GM21786 (cell line): ENCODE results near the gene C11orf68.

Source experiments
- ATAC-seq: cut with Tn5 transposase; IDR thresholded peaks from one replicate; pipeline ENCODE4 v1.9.1; 2021; ENCODE audit not compliant: unreplicated experiment

The C11orf68 gene

DNA sequence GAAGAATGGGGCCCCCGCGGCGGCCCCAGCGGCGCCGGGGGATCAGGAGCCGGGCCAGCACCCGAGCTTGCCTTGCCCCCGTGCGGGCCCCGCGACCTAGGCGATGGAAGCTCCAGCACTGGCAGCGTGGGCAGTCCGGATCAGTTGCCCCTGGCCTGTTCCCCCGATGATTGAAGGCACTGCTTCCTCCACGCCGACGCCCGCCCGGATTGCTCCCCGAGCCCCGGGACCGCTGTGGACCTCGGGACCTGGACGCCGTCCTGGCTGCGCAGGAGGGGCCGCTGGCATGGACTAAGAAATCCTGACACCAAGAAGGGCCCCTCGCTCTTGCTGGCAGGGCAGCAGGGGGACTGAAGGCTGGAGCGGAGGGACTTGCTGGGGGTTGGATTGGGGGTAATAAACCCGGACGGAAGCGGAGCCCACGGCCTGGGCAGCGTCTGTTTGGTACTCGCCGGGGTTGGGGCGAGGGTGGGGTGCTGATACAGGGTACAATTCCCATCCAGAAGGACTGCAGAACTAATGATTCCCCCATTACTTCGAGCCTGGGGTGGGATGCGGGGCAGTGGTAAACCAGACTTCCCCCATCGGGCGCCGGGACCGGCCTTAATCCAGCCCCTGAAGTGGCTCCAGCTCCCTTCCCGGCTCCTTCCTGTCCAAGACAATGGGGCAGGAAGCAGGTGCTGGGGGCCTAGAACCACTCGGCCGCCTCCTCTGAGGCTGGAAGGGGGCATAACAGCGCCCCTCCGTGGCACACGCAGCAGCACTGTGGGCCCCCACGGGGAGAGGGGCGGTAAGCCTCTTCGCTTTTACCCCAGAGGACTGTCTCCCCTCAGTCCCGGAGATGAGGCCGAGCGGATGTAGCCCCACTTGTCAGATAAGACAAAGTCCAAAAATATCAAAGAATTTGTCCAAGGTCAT lies 27.4 kb downstream of the C11orf68 start:
- ATAC-seq = no peak

DNA sequence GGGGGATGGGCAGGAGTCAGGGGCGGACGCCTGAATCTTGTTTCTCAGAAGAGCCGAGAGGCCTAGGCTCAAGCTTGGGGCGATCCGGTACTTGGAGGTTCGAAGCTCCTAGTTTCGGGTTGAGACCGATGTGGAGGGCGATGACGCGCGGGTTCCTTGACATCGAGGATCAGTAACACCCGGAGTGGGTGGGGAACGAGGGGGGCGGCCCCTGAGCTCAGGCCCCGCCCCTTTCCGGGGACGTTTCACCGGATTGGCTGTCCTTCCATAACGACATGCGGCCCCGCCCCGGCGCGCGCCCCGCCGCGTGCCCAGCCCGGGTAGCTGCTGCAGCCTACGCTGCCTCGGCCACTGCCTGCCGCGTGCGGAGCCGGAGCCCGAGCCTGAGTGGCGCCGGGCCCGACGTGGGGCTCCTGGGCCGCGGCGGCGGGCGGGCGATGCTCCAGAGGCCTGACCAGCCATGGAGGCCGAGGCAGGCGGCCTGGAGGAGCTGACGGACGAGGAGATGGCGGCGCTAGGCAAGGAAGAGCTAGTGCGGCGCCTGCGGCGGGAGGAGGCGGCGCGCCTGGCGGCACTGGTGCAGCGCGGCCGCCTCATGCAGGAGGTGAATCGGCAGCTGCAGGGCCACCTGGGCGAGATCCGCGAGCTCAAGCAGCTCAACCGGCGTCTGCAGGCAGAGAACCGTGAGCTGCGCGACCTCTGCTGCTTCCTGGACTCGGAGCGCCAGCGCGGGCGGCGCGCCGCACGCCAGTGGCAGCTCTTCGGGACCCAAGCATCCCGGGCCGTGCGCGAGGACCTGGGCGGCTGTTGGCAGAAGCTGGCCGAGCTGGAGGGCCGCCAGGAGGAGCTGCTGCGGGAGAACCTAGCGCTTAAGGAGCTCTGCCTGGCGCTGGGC lies 28.3 kb downstream of the C11orf68 start, which contains the start of gene CCDC85B:
Gene CCDC85B (plus strand): TSS at position 350 of the 895 bp plus-strand sequence. CDS start 111 bp downstream, at position 461.
- peak; percentile 40 for ATAC-seq

DNA sequence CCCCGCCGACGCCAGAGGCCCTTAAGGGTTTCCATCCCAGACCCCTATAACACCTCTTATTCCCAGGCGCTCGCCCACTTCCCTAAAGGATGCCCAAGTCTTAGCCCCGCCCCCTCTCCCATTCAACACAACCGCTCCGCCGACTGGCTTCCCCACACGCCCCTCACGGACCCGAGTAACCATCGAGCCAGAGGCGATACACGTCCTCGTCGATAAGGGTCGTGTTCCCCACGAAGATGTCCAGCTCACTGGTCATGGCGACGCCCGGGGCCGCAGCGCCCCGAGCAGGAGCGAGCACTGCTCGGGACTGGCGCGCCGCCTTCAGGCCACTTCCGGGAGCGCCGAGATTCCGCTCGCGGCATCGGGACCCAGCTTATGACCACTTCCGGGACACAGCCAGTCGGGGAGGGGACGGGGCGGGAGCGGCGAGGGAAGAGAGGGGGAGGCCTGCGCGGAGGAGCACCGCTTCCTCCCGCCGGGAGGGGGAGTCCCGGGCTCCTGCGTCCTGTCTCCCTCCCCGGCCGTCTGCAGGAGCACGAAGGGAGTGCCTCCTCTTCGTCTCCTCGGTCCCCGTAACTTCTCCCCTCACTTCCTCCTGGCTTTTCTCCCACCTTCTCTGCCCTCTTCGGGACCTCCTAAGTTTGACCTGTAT lies 30.6 kb downstream of the C11orf68 start, which contains the start of gene FIBP:
Gene FIBP (minus strand): TSS at position 309 of the 652 bp plus-strand sequence. CDS start 53 bp downstream, at position 256.
- ATAC-seq = peak; percentile 52

DNA sequence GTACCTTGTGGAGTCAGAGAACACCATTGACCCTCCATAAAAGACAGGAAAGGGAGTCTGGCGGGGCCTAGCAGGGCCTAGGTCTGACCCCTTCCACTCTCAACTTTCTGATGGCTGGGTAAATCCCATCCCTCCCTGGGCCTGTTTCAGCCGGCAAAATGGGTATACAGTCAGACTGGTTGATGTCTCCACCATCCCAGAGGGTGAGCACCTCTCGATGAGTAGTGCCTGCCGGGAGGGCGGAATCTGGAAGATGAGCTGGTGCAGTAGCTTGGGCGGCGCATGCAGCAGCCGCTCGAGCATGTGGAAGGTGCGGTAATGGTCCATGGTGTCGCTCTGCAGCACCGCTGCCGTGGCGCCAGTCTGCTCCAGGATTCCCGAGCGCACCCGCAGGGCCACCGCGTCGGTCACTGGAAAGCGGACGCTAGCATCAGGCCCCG lies 31.1 kb downstream of the C11orf68 start:
- no peak for ATAC-seq

DNA sequence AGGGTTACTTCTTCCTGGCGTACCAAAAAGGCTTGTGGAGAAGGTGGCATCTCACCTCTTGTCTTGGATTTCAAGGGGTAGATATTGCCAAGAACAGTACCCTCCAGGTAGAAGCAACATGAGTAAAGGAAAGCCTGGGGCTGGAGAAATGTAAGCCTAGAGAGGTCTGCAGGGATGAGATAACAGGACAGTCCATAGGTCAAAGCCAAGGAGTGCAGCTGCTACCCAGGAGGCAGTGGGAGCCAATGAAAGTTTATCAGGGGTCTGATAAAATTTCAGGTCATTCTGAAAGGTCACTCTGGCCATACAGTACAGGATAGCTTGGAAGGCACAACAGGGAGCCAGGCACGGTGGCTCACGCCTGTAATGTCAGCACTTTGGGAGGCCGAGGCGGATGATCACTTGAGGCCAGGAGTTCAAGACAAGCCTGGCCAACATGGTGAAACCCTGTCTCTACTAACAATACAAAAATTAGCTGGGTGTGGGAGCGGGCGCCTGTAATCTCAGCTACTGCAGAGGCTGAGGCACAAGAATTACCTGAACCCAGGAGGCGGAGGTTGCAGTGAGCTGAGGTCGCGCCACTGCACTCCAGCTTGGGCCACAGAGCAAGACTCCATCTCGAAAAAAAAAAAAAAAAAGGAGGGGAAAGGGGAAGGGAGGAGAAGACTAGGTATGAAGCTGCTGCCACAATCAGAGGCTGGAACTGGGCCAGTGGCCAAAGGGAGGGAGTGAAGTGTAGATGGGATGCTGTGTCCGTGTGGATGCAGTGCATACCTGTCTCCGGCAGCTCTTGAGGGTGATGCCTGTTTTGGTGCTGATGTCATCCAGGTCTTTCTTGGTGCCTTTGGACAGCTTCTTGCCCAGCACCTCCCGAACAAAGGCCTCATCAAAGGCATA lies 31.8 kb downstream of the C11orf68 start:
- no peak for ATAC-seq

DNA sequence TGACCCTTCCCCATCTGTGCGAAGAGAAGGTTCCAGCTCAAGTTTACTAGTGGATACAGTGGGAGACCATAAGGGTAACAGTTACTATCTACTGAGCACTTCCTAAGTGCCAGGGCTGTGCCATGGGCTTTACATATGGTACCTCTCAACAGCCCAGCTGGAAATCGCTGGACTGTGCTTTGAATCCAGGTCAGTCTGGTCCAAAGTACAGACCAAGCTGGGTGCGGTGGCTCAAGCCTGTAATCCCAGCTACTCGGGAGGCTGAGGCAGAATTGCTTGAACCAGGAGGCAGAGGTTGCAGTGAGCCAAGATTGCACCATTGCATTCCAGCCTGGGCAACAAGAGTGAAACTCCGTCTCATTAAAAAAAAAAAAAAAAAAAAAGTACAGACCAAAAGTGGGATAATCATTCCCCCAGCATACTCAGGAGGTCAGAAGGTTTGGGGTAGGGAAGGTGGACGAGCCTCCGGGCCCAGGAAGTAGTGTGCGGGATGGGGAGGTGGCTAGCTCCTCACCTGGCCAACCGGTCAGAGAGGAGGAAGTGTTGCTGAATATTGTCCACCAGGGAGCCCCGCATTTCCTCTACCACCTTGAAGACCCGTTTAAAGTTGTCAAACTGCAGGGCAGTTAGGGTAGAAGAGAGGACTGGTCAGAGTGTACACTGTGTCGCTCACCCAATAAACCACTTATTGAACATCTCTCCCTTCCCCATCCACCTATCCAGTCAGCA lies 32.9 kb downstream of the C11orf68 start:
- ATAC-seq = no peak

DNA sequence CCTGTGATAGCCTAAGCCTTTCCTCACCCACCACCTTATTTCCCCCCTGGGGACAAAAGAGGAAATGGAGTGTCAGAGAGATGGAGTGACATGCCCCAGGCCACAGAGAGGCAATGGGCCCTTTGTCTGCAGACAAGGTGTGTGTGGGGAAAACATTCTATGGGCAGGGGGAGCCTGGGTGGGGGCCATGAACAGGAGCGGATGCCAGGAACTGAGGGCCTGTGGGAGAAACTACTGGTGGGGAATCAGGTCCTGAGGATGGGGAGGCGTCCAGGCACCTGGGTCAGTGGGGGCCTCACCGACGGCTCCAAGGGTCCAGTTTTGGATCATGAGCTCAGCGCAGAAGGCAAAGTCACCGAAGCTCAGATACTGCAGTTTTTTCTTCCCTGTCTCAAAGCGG lies 33.6 kb downstream of the C11orf68 start:
- no peak for ATAC-seq

DNA sequence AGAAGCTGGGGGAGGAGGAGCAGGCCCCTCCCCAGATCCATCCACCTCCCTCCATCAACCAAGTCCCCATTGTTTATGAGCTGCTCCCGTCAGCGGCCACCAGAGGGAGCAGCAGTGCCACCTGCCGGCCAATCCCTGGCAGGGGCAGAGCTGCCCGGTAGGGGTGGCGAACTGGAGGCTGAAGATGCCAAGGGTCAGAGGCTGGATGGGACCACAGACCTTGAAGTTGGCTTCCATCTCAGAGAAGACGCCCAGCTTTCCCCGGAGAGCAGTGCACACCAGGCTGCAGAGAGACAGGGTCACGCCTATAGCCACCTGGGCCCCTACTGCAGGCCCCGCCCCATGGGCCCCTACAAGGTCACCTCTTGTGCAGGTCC lies 34.2 kb downstream of the C11orf68 start:
- ATAC-seq = no peak

DNA sequence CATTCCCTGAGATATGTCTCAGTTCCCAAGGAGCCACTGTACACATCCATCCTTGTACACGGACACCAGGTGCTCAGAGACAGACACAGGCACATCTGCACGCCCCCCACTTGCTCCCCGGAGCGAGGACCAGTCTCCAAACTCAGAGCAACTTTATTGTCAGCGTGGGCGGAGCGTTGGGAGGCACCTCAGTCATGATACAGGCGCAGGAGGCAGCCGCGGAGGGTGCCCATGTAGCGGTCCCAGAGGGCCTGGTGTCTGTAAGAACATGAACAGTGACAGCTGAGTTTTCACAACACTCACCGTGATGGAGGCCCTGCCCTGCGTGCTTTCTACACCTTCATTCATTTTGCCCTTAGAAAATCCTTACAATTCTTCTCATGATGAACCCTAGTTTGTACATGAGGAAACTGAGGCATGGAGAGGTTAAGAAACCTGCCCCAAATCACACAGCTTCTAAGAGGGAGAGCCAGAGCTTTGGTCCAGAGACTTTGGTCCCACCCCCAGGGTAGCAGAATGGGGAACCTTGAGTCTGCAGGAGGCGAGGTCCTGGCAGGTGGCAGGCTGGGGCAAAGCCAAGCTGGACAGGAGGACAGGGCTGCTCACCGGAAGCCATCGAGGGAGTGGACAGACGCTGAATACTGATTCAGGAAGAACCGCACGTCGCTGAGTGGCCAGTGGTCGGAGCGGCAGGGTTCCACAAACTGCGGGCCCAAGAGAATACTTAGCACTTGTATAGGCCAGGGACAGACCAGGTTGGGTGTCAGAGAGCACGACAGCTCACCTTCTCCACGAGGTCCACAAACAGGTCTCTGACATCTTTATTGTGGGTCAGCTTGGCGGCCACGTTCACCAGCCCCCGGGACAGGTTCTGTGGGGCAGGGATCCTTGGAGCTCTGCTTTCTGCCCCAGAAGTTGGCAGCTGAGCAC lies 34.8 kb downstream of the C11orf68 start:
- no peak for ATAC-seq

DNA sequence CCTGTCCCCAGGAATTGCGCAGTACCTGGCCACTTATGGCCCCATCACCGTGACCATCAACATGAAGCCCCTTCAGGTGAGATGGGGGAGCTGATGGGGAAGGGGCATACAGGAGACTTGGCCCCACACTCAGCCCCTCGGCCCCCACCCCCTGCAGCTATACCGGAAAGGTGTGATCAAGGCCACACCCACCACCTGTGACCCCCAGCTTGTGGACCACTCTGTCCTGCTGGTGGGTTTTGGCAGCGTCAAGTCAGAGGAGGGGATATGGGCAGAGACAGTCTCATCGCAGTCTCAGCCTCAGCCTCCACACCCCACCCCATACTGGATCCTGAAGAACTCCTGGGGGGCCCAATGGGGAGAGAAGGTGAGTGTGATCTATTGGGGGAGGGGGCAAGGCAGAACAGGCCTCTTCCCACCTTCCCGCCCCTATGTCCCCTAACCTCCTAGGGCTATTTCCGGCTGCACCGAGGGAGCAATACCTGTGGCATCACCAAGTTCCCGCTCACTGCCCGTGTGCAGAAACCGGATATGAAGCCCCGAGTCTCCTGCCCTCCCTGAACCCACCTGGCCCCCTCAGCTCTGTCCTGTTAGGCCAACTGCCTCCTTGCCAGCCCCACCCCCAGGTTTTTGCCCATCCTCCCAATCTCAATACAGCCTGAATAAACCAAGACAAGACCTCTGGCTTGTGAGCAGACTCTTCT lies 35.7 kb downstream of the C11orf68 start:
- ATAC-seq = no peak

DNA sequence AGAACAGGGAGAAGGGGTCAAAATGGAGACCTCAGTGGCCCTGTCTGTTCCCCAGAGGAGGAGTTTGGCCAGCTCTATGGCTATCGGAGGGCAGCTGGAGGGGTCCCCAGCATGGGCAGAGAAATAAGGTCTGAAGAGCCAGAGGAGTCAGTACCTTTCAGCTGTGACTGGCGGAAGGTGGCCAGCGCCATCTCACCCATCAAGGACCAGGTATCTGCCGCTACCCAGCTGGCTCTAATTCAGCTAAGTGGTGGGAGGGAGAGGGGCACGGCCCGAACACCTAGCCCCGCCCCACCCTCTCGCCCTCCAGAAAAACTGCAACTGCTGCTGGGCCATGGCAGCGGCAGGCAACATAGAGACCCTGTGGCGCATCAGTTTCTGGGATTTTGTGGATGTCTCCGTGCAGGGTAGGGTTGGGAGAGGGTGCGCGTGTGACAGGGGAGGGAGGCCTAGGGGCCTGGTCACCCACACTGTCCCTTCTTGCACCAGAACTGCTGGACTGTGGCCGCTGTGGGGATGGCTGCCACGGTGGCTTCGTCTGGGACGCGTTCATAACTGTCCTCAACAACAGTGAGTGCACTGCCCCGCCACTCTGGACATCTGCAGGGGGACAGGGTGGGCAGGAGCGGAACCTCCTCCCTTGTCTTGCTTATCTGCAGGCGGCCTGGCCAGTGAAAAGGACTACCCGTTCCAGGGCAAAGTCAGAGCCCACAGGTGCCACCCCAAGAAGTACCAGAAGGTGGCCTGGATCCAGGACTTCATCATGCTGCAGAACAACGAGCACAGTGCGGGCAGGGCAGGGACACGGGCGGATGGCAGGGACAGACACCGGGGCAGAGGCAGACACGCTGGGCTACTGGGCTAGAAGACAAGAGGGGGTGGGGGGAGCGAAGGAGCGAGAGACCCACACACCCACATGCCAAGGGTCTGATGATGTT lies 36.5 kb downstream of the C11orf68 start:
- no peak for ATAC-seq

DNA sequence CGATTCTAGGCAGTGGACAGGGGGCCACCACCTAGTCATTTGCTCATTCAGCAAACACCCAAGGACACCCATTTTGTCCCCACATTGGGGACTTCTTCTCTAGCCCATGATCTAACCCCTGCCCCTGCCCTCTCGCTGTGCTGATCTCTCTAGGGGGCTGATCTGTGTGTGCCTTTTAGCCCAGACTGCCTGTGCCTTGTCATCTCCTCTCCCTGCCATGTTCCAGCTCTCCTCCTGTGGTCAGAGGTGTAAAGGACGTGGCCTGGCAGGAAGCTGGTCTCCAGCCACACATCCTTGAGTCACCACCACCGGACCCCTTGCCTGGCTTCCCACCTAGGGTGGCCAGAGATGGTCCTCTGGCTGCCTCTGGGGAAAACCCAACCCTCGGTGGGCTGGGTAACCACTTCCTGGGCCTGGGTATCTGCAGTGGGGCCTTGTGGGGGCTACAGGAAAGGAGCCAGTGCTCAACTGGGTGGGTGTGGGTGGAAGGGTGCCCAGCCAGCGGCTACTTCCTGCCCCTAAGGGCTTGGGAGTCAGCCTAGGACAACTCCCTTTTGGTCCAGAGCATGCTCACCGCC lies 37.9 kb downstream of the C11orf68 start:
- no peak for ATAC-seq

DNA sequence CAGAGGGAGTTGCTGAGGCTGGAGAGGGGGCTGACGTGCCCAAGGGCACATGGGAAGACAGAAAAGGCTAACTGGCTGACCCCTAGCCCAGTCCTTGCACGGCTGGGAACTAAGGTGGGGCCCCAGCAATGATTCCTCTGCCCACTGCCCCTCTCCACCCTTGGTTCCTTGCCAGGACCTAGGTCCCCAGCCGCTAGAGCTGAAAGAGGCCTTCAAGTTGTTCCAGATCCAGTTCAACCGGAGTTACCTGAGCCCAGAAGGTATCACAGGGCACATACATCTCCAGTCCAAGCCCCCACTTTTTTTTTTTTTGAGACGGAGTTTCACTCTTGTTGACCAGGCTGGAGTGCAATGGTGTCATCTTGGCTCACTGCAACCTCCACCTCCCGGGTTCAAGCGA lies 38.8 kb downstream of the C11orf68 start:
- no peak for ATAC-seq

DNA sequence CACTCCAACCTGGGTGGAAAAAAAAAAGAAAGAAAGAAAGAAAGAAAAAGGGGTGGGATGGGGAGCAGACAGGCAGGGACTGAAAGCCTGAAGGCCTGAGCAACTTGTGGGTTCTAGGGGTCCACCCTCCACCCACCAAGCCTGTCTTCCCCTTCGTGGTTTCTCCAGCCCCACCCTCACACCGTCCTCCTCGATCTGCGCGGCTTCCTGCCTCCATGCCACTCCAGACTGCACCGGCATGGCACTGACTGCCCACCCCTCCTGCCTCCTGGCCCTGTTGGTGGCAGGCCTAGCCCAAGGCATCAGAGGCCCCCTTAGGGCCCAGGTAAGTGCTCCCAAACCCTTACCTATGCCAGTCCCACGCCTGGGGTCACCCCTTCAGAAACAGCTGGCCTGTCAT lies 39.2 kb downstream of the C11orf68 start, which contains the start of gene CTSW:
Gene CTSW (plus strand): TSS at position 221 of the 400 bp plus-strand sequence. CDS start 18 bp downstream, at position 239.
- ATAC-seq = no peak

DNA sequence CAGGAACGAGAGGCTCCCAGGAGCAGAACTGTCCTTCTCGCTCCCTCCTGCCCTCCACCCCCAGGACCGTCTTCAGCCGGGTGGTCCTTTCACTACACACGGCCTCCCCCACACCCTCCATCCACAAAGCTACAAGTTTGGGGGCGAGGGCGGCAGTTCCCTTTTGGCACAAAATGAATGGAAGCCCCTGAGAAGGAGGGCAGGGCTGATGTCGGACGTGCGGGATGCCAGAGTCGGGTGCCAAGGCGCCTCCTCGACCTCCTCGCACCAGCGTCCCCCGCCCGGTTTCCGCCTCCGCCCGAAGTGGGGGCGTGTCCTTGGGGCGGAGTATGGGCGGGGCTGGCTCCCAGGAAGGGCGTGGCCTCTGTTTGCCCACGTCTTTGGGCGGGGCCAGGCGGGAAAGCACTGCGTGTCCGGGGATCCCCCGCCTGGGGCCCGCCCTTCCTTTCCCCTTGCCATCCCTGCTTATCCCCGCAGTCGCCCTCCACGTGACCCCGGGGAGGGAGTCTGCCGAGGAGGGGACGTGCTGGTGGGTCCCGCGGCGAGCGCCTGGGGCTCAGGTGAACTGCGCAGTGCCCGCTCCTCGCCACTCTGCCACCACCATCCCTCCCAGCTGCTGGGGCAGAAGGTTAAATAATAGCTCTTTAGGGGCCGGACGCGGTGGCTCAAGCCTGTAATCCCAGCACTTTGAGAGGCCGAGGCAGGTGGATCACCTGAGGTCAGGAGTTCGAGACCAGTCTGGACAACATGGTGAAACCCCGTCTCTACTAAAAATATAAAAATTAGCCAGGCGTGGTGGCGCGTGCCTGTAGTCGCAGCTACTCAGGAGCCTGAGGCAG lies 45.3 kb downstream of the C11orf68 start:
- peak; percentile 83 for ATAC-seq
